HepG2 (cell line): ENCODE measurements around the gene CMTM2. TPM values are rescaled to one million over a fixed set of nuclear protein-coding genes. Genes with fewer than 3 reads are reported as not detected.

Source experiments
- HHEX ChIP-seq: IDR thresholded peaks from 2 replicates; pipeline ENCODE4 v1.6.1; 2016; ENCODE audit warnings: control low read depth
- PHF8 ChIP-seq: sonication (generic); formaldehyde crosslinking; IDR thresholded peaks from 2 replicates; pipeline ENCODE4 v1.5.0; 2020; ENCODE audit warnings: missing genetic modification reagents
- ZNF567 ChIP-seq: sonication (generic); formaldehyde crosslinking; IDR thresholded peaks from 2 replicates; pipeline ENCODE4 v1.8.1; 2023; ENCODE audit warnings: mild to moderate bottlenecking, missing genetic modification reagents, borderline replicate concordance
- polyA plus RNA-seq, 8 experiments: library from polyadenylated mRNA; depleted of rRNA in 3 of 8; stranded (reverse) in 7 of 8; unstranded in 1 of 8; fragments of >200 nt; fragmentation: Illumina TruSeq in 4 of 8; extraction: Trizol in 4 of 8; gene quantifications; 2 replicates each; pipeline versions ENCODE4 v1.2.1 to v1.2.3, GENCODE V29; 2011 to 2016; ENCODE audit warnings: low read depth in 4 of 8, missing spikeins in 1 of 8, mixed read lengths in 1 of 8; ENCODE audit not compliant: insufficient read depth in 1 of 8
- total RNA-seq, 5 experiments: library from RNA; depleted of rRNA; stranded (reverse); fragments of >200 nt; fragmentation: Illumina TruSeq; extraction: Trizol; gene quantifications; 2 replicates each; pipeline ENCODE4 v1.2.3, GENCODE V29; 2016; ENCODE audit warnings: low read depth in 1 of 5
- TF ChIP-seq, protein P1 (sequence below): IDR thresholded peaks from 2 replicates; pipeline ENCODE4 v1.6.1; 2016; ENCODE audit warnings: low read depth, missing genetic modification reagents, missing compliant biosample characterization
- TF ChIP-seq, protein P2 (sequence below): fragments of 450-650 bp; IDR thresholded peaks from 2 replicates; pipeline ENCODE4 v1.6.1; 2017
- TF ChIP-seq, protein P3 (sequence below): sonication (generic); formaldehyde crosslinking; IDR thresholded peaks from 2 replicates; pipeline ENCODE4 v1.5.0; 2020; ENCODE audit warnings: mild to moderate bottlenecking, missing genetic modification reagents
- TF ChIP-seq, protein P4 (sequence below): sonication (generic); formaldehyde crosslinking; IDR thresholded peaks from 2 replicates; pipeline ENCODE4 v1.8.1; 2023; ENCODE audit warnings: mild to moderate bottlenecking, missing genetic modification reagents
- TF ChIP-seq, protein P5 (sequence below): IDR thresholded peaks from 2 replicates; pipeline ENCODE4 v1.6.1; 2016; ENCODE audit warnings: missing compliant biosample characterization, missing genetic modification reagents, borderline replicate concordance
- TF ChIP-seq, protein P6 (sequence below): sonication (generic); formaldehyde crosslinking; IDR thresholded peaks from 2 replicates; pipeline ENCODE4 v1.4.0; 2020; ENCODE audit warnings: missing genetic modification reagents

Gene CMTM2
- total and polyA plus RNA-seq, 2 of the 13 experiments (the other 11 are each of a cell fraction or from before 2014, with no cell fraction given): not detected

DNA sequence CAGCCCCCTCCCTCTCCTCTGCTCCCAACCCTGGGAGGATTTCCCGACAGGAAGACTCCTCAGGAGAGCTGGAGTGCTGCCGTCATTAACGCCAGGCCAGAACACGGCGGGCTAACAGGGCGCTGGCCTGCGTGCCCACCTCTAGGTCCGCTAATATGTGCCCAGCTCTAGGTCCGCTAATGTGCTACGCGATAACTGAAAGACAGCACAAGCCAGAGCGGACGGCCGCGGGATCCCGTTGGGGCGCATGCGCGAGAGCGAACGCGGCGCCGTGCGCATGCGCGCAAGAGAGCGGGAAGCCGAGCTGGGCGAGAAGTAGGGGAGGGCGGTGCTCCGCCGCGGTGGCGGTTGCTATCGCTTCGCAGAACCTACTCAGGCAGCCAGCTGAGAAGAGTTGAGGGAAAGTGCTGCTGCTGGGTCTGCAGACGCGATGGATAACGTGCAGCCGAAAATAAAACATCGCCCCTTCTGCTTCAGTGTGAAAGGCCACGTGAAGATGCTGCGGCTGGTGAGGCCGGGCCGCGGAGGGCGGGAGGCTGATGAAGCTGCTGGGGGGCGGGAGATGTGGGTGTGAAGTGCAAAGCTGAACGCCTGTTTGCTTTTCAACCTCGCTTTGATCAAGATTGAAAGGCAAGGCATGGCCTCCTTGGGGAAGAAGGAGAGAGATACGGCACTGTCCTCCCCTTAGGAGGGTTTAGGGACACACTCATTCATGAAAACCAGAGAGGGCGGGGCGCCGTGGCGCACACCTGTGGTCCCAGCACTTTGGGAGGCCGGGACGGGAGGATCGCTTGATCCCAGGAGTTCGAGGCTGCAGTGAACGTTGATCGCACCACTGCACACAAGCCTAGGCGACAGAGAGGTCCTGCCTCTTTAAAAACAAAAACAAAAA lies 26.7 kb upstream of the CMTM2 start, which contains the start of gene CKLF (continued):
- TF ChIP-seq, protein P1, sequence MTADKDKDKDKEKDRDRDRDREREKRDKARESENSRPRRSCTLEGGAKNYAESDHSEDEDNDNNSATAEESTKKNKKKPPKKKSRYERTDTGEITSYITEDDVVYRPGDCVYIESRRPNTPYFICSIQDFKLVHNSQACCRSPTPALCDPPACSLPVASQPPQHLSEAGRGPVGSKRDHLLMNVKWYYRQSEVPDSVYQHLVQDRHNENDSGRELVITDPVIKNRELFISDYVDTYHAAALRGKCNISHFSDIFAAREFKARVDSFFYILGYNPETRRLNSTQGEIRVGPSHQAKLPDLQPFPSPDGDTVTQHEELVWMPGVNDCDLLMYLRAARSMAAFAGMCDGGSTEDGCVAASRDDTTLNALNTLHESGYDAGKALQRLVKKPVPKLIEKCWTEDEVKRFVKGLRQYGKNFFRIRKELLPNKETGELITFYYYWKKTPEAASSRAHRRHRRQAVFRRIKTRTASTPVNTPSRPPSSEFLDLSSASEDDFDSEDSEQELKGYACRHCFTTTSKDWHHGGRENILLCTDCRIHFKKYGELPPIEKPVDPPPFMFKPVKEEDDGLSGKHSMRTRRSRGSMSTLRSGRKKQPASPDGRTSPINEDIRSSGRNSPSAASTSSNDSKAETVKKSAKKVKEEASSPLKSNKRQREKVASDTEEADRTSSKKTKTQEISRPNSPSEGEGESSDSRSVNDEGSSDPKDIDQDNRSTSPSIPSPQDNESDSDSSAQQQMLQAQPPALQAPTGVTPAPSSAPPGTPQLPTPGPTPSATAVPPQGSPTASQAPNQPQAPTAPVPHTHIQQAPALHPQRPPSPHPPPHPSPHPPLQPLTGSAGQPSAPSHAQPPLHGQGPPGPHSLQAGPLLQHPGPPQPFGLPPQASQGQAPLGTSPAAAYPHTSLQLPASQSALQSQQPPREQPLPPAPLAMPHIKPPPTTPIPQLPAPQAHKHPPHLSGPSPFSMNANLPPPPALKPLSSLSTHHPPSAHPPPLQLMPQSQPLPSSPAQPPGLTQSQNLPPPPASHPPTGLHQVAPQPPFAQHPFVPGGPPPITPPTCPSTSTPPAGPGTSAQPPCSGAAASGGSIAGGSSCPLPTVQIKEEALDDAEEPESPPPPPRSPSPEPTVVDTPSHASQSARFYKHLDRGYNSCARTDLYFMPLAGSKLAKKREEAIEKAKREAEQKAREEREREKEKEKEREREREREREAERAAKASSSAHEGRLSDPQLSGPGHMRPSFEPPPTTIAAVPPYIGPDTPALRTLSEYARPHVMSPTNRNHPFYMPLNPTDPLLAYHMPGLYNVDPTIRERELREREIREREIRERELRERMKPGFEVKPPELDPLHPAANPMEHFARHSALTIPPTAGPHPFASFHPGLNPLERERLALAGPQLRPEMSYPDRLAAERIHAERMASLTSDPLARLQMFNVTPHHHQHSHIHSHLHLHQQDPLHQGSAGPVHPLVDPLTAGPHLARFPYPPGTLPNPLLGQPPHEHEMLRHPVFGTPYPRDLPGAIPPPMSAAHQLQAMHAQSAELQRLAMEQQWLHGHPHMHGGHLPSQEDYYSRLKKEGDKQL (CRISPR knock-in tag): 0 out of 2 replicates have a peak, but pooled peaks have one; percentile 2
- peak; percentile 97 for TF ChIP-seq PHF8 (CRISPR knock-in tag)
- TF ChIP-seq, protein P2, sequence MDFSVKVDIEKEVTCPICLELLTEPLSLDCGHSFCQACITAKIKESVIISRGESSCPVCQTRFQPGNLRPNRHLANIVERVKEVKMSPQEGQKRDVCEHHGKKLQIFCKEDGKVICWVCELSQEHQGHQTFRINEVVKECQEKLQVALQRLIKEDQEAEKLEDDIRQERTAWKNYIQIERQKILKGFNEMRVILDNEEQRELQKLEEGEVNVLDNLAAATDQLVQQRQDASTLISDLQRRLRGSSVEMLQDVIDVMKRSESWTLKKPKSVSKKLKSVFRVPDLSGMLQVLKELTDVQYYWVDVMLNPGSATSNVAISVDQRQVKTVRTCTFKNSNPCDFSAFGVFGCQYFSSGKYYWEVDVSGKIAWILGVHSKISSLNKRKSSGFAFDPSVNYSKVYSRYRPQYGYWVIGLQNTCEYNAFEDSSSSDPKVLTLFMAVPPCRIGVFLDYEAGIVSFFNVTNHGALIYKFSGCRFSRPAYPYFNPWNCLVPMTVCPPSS: no peak
- TF ChIP-seq HHEX: no peak
- TF ChIP-seq, protein P3, sequence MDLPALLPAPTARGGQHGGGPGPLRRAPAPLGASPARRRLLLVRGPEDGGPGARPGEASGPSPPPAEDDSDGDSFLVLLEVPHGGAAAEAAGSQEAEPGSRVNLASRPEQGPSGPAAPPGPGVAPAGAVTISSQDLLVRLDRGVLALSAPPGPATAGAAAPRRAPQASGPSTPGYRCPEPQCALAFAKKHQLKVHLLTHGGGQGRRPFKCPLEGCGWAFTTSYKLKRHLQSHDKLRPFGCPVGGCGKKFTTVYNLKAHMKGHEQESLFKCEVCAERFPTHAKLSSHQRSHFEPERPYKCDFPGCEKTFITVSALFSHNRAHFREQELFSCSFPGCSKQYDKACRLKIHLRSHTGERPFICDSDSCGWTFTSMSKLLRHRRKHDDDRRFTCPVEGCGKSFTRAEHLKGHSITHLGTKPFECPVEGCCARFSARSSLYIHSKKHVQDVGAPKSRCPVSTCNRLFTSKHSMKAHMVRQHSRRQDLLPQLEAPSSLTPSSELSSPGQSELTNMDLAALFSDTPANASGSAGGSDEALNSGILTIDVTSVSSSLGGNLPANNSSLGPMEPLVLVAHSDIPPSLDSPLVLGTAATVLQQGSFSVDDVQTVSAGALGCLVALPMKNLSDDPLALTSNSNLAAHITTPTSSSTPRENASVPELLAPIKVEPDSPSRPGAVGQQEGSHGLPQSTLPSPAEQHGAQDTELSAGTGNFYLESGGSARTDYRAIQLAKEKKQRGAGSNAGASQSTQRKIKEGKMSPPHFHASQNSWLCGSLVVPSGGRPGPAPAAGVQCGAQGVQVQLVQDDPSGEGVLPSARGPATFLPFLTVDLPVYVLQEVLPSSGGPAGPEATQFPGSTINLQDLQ (CRISPR knock-in tag): peak; percentile 90
- TF ChIP-seq, protein P4, sequence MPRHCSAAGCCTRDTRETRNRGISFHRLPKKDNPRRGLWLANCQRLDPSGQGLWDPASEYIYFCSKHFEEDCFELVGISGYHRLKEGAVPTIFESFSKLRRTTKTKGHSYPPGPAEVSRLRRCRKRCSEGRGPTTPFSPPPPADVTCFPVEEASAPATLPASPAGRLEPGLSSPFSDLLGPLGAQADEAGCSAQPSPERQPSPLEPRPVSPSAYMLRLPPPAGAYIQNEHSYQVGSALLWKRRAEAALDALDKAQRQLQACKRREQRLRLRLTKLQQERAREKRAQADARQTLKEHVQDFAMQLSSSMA (CRISPR knock-in tag): peak; percentile 94; the same call in 1 of the 2 replicates
- TF ChIP-seq, protein P5, sequence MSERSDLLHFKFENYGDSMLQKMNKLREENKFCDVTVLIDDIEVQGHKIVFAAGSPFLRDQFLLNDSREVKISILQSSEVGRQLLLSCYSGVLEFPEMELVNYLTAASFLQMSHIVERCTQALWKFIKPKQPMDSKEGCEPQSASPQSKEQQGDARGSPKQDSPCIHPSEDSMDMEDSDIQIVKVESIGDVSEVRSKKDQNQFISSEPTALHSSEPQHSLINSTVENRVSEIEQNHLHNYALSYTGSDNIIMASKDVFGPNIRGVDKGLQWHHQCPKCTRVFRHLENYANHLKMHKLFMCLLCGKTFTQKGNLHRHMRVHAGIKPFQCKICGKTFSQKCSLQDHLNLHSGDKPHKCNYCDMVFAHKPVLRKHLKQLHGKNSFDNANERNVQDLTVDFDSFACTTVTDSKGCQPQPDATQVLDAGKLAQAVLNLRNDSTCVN (CRISPR knock-in tag): peak; percentile 90
- TF ChIP-seq, protein P6, sequence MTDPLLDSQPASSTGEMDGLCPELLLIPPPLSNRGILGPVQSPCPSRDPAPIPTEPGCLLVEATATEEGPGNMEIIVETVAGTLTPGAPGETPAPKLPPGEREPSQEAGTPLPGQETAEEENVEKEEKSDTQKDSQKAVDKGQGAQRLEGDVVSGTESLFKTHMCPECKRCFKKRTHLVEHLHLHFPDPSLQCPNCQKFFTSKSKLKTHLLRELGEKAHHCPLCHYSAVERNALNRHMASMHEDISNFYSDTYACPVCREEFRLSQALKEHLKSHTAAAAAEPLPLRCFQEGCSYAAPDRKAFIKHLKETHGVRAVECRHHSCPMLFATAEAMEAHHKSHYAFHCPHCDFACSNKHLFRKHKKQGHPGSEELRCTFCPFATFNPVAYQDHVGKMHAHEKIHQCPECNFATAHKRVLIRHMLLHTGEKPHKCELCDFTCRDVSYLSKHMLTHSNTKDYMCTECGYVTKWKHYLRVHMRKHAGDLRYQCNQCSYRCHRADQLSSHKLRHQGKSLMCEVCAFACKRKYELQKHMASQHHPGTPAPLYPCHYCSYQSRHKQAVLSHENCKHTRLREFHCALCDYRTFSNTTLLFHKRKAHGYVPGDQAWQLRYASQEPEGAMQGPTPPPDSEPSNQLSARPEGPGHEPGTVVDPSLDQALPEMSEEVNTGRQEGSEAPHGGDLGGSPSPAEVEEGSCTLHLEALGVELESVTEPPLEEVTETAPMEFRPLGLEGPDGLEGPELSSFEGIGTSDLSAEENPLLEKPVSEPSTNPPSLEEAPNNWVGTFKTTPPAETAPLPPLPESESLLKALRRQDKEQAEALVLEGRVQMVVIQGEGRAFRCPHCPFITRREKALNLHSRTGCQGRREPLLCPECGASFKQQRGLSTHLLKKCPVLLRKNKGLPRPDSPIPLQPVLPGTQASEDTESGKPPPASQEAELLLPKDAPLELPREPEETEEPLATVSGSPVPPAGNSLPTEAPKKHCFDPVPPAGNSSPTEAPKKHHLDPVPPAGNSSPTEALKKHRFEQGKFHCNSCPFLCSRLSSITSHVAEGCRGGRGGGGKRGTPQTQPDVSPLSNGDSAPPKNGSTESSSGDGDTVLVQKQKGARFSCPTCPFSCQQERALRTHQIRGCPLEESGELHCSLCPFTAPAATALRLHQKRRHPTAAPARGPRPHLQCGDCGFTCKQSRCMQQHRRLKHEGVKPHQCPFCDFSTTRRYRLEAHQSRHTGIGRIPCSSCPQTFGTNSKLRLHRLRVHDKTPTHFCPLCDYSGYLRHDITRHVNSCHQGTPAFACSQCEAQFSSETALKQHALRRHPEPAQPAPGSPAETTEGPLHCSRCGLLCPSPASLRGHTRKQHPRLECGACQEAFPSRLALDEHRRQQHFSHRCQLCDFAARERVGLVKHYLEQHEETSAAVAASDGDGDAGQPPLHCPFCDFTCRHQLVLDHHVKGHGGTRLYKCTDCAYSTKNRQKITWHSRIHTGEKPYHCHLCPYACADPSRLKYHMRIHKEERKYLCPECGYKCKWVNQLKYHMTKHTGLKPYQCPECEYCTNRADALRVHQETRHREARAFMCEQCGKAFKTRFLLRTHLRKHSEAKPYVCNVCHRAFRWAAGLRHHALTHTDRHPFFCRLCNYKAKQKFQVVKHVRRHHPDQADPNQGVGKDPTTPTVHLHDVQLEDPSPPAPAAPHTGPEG (CRISPR knock-in tag): peak; percentile 89; the same call in 1 of the 2 replicates
- peak; percentile 96; the same call in 1 of the 2 replicates for TF ChIP-seq ZNF567
